HFF-Myc (cell line): ENCODE results near the gene PHLDB3.
A peak's percentile ranks its signal among the peaks of the same experiment; 100 is the strongest.
"Not testable (repeated sequence)": the region's sequence is repeated elsewhere in the genome, so short reads cannot be mapped to it uniquely, and the experiment has no call there.

Source experiments
- DNase-seq: peaks from one replicate; pipeline ENCODE4 v3.0.0-alpha.2; 2011; ENCODE audit warnings: low read depth; ENCODE audit errors: extremely low read depth
- H3K4me3 ChIP-seq: replicated peaks from 2 replicates; pipeline ENCODE4 v1.5.1; 2011; ENCODE audit warnings: low read depth, mild to moderate bottlenecking, control low read depth, low read length
- CTCF ChIP-seq: IDR thresholded peaks from 2 replicates; pipeline ENCODE4 v1.5.1; 2012; ENCODE audit warnings: mild to moderate bottlenecking, low read depth, low read length, control low read depth; ENCODE audit errors: missing control alignments

PHLDB3 gene

GRCh38 chr19:43519436-43520088 lies 15.0 kb upstream of the PHLDB3 start:
- TF ChIP-seq CTCF = peak; percentile 94
- DNase-seq = peak; percentile 79
- no peak overlapping the region for H3K4me3 ChIP-seq

- TF ChIP-seq CTCF = no peak
- no peak for DNase-seq
- H3K4me3 ChIP-seq = no peak overlapping the region
These were observed 13.5 kb upstream of the PHLDB3 start for GRCh38 chr19:43518051-43518450.

- H3K4me3 ChIP-seq, DNase-seq: not testable (repeated sequence)
These were observed 7.9 kb upstream of the PHLDB3 start for GRCh38 chr19:43512399-43512798.

- no peak for DNase-seq
- TF ChIP-seq CTCF = no peak
- H3K4me3 ChIP-seq = no peak overlapping the region
These were observed 6.8 kb upstream of the PHLDB3 start for GRCh38 chr19:43511324-43511723.

GRCh38 chr19:43510713-43511112 lies 6.2 kb upstream of the PHLDB3 start:
- no peak overlapping the region for H3K4me3 ChIP-seq
- no peak for DNase-seq
- no peak for TF ChIP-seq CTCF

- no peak for TF ChIP-seq CTCF
- no peak for DNase-seq
- no peak overlapping the region for H3K4me3 ChIP-seq
These were observed 3.3 kb upstream of the PHLDB3 start for GRCh38 chr19:43507880-43508279.

GRCh38 chr19:43506629-43507028 lies 2.1 kb upstream of the PHLDB3 start:
- H3K4me3 ChIP-seq = no peak overlapping the region
- DNase-seq = no peak
- no peak for TF ChIP-seq CTCF
